PC-9 (cell line): ENCODE measurements around the gene ELOVL4.

Experiments
- EZH2 ChIP-seq: fragments of 200-600 bp; sonication (generic); IDR thresholded peaks from 2 replicates; pipeline ENCODE4 v1.8.0; 2017; ENCODE audit warnings: antibody characterized with exemption, low read depth
- TF ChIP-seq, protein P1 (sequence below): fragments of 200-600 bp; sonication (generic); conservative IDR thresholded peaks from 2 replicates; pipeline ENCODE4 v1.6.1; 2017; ENCODE audit warnings: mixed run types, antibody characterized with exemption, mild to moderate bottlenecking, moderate library complexity

DNA sequence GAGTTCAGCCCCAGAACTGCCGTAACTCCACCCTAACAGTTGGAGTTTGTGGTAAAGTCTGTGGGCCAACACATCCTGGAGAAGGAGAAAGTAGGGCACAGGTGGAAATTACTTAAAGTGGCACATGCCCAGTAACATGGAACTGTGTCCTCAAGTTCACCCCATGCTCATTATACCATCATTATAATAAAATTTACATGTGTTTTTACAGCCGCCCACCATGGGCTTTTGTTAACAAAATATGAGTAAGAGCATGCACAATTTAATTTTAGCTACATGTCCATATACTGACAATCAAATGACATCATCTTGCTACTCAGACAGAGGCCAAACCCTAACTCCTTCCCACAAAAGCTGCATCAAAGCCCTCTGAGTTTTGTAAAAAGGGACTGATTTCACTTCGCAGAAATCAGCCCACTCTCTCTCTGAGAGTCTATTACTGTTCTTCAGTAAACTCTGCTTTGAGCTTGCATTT lies 17.3 kb upstream of the ELOVL4 start:
- TF ChIP-seq, protein P1, sequence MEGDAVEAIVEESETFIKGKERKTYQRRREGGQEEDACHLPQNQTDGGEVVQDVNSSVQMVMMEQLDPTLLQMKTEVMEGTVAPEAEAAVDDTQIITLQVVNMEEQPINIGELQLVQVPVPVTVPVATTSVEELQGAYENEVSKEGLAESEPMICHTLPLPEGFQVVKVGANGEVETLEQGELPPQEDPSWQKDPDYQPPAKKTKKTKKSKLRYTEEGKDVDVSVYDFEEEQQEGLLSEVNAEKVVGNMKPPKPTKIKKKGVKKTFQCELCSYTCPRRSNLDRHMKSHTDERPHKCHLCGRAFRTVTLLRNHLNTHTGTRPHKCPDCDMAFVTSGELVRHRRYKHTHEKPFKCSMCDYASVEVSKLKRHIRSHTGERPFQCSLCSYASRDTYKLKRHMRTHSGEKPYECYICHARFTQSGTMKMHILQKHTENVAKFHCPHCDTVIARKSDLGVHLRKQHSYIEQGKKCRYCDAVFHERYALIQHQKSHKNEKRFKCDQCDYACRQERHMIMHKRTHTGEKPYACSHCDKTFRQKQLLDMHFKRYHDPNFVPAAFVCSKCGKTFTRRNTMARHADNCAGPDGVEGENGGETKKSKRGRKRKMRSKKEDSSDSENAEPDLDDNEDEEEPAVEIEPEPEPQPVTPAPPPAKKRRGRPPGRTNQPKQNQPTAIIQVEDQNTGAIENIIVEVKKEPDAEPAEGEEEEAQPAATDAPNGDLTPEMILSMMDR = no peak
- no peak for TF ChIP-seq EZH2
